Measurements from ENCODE around the gene NDUFAF3. TPM values are rescaled to one million over a fixed set of nuclear protein-coding genes. Genes with fewer than 3 reads are reported as not detected.

The NDUFAF3 gene
- total RNA-seq, 1 experiment from 2014 or later = 40.7 TPM

DNA sequence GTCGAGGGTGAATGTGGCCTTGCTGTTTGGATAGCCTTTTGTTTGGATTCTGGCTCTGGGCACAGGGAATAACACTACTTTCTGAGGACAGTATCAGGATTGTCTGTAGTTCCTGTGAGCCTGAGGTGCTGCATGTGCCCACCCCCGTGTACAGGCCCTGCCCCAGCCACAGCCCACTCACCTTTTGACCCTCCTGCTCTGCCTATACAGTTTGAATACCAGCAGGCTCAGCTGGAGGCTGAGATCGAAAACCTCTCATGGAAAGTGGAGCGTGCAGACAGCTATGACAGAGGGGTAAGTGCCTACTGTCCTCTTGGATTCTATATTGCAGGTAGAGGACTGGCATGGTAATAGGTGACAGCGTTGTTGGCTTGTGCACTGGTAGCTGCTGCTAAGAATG is 39.2 kb upstream of the NDUFAF3 start:
- WGBS (ENCODE audit: extremely low coverage, insufficient read length, low lambda C conversion rate) = no CpG with 5 or more reads among the region's 5 CpGs
- no peaks in the 10 kb centered on the region for H3K23me2 ChIP-seq (ENCODE audit: insufficient read length, low read depth, low read length, poor library complexity, severe bottlenecking)
- no peak overlapping the region for H3K9ac ChIP-seq (ENCODE audit: extremely low read depth, insufficient read length, low read length)
- H3K4ac ChIP-seq (ENCODE audit: low read depth, low read length) = no peak overlapping the region
- Mint-ChIP-seq H3K27me3 (ENCODE audit: low read depth) (no peaks in the 10 kb centered on the region), H3K9me3 (no peaks in the 10 kb centered on the region), H3K27ac (no peak overlapping the region), H3K36me3 (ENCODE audit: insufficient read depth in 1 of 3, low read depth in 3 of 3) (peaks cover 41 to 76% (median 57%) of the 10 kb centered on the region in 3 experiments), H3K4me1 (no peaks in the 10 kb centered on the region; a peak in 1 of 4 replicates), H3K4me3 (no peak overlapping the region)
- no peaks in the 10 kb centered on the region for H3K79me2 ChIP-seq (ENCODE audit: insufficient read depth, low read length)
- no peak overlapping the region for H3K27ac ChIP-seq (ENCODE audit: insufficient read length, low read depth, low read length)
- no peak for DNase-seq
- no peak overlapping the region for H2BK12ac ChIP-seq (ENCODE audit: insufficient read length, low read depth, low read length)
- no peak overlapping the region for H4K5ac ChIP-seq (ENCODE audit: insufficient read length, low read depth, low read length)
- no peak overlapping the region for H3T11ph ChIP-seq (ENCODE audit: low read length)
- H3K4me1 ChIP-seq (ENCODE audit: insufficient read depth, low read length) = no peaks in the 10 kb centered on the region
- H3K9me3 ChIP-seq (ENCODE audit: control insufficient read depth, low read depth, low read length) = no peaks in the 10 kb centered on the region
- H3K4me2 ChIP-seq (ENCODE audit: insufficient read depth, insufficient read length, low read length) = no peak overlapping the region
- H3K79me1 ChIP-seq (ENCODE audit: insufficient read depth, low read depth, low read length, poor library complexity, severe bottlenecking) = no peaks in the 10 kb centered on the region
- no peaks in the 10 kb centered on the region for H4K20me1 ChIP-seq (ENCODE audit: control insufficient read depth, insufficient read depth, insufficient read length)
- H3K23ac ChIP-seq (ENCODE audit: insufficient read length, low read depth, low read length) = no peak overlapping the region
- no peak overlapping the region for H3K14ac ChIP-seq (ENCODE audit: insufficient read depth, low read length)
- no peak overlapping the region for H3K56ac ChIP-seq (ENCODE audit: insufficient read length, low read depth, low read length)
- no peak overlapping the region for H2BK5ac ChIP-seq (ENCODE audit: insufficient read length, low read length)
- no peak overlapping the region for H4K91ac ChIP-seq (ENCODE audit: insufficient read length, low read depth, low read length)
- H2BK20ac ChIP-seq (ENCODE audit: low read depth, low read length, poor library complexity, severe bottlenecking) = no peak overlapping the region
- no peak overlapping the region for H2BK120ac ChIP-seq (ENCODE audit: low read depth, low read length, poor library complexity, severe bottlenecking)
- TF ChIP-seq, protein P1, sequence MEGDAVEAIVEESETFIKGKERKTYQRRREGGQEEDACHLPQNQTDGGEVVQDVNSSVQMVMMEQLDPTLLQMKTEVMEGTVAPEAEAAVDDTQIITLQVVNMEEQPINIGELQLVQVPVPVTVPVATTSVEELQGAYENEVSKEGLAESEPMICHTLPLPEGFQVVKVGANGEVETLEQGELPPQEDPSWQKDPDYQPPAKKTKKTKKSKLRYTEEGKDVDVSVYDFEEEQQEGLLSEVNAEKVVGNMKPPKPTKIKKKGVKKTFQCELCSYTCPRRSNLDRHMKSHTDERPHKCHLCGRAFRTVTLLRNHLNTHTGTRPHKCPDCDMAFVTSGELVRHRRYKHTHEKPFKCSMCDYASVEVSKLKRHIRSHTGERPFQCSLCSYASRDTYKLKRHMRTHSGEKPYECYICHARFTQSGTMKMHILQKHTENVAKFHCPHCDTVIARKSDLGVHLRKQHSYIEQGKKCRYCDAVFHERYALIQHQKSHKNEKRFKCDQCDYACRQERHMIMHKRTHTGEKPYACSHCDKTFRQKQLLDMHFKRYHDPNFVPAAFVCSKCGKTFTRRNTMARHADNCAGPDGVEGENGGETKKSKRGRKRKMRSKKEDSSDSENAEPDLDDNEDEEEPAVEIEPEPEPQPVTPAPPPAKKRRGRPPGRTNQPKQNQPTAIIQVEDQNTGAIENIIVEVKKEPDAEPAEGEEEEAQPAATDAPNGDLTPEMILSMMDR (conservative IDR thresholded peaks at IDR 0.05) = no peak
- no peak overlapping the region for H4K8ac ChIP-seq (replicated peaks; ENCODE audit: insufficient read length, low read depth, low read length)
- no peak overlapping the region for H2BK15ac ChIP-seq (ENCODE audit: low read depth, low read length)
- no peak overlapping the region for H2AFZ ChIP-seq (ENCODE audit: low read length)
- H3K27me3 ChIP-seq (ENCODE audit: insufficient read depth, low read length) = no peaks in the 10 kb centered on the region
- no peak overlapping the region for H2AK5ac ChIP-seq (ENCODE audit: insufficient read length, low read length)
- H3K18ac ChIP-seq (ENCODE audit: insufficient read length, low read depth, low read length) = no peak overlapping the region

Measured in H9 (cell line).